ENCODE data around the gene ANXA11. TPM values are rescaled to one million over a fixed set of nuclear protein-coding genes. Genes with fewer than 3 reads are reported as not detected.

Gene ANXA11
- total and polyA plus RNA-seq, 2 donors (not counting 1 experiment from before 2014, with no cell fraction given) = 124 to 206 TPM

- H3K4me1 ChIP-seq (ENCODE audit: control insufficient read depth, extremely low read depth, insufficient read depth, low read length) = peaks cover 10% of the 10 kb centered on the region
- H3K4me2 ChIP-seq (ENCODE audit: extremely low read depth, insufficient read depth, low read length) = peak overlapping the region; percentile 94
- H3K27me3 ChIP-seq (ENCODE audit: control insufficient read depth, insufficient read depth, low read length) = no peaks in the 10 kb centered on the region
- no peak overlapping the region for H2AFZ ChIP-seq (ENCODE audit: low read length)
- H3K79me2 ChIP-seq (ENCODE audit: control insufficient read depth, insufficient read depth, low read length) = peaks cover 37% of the 10 kb centered on the region
- H4K20me1 ChIP-seq (ENCODE audit: control insufficient read depth, extremely low read depth, insufficient read depth, low read length) = no peaks in the 10 kb centered on the region
- TF ChIP-seq CTCF (conservative IDR thresholded peaks at IDR 0.05 in 1 of 2, IDR thresholded peaks at IDR 0.05 in 1 of 2; ENCODE audit: low read depth in 1 of 2, low read length in 2 of 2) = peak in 1 of 2 donors; percentile 1
- TF ChIP-seq EZH2 (IDR thresholded peaks at IDR 0.05; ENCODE audit: low read length, missing control alignments) = no peak
- peak overlapping the region; percentile 65 for H3K9ac ChIP-seq (ENCODE audit: insufficient read depth, low read length)
- peak overlapping the region; percentile 50 to 60 (median 56) for H3K4me3 ChIP-seq (replicated peaks in 1 of 4; ENCODE audit: control extremely low read depth in 1 of 4, insufficient read depth in 1 of 4, low read depth in 3 of 4, low read length in 4 of 4)
- H3K9me3 ChIP-seq (ENCODE audit: control insufficient read depth, insufficient read depth, low read depth, low read length) = no peaks in the 10 kb centered on the region
- H3K36me3 ChIP-seq (ENCODE audit: control insufficient read depth, insufficient read depth, low read length) = no peaks in the 10 kb centered on the region
- H3K27ac ChIP-seq (ENCODE audit: insufficient read depth, low read length) = peak overlapping the region; percentile 95
- no peak for DNase-seq (ENCODE audit: low read depth in 2 of 2)
These were observed 2.5 kb upstream of the ANXA11 start for GRCh38 chr10:80207768-80208370.

- Histone ChIP-seq H3K4me1 (ENCODE audit: control insufficient read depth, extremely low read depth, insufficient read depth, low read length) (peaks cover 22% of the 10 kb centered on the region), H3K9me3 (ENCODE audit: control insufficient read depth, insufficient read depth, low read depth, low read length) (no peaks in the 10 kb centered on the region), H3K79me2 (ENCODE audit: control insufficient read depth, insufficient read depth, low read length) (peaks cover 53% of the 10 kb centered on the region), H3K36me3 (ENCODE audit: control insufficient read depth, insufficient read depth, low read length) (no peaks in the 10 kb centered on the region), H3K9ac (ENCODE audit: insufficient read depth, low read length) (no peak overlapping the region), H3K4me3 (replicated peaks in 1 of 4; ENCODE audit: control extremely low read depth in 1 of 4, insufficient read depth in 1 of 4, low read depth in 3 of 4, low read length in 4 of 4) (peak overlapping the region in 2 of 4 experiments; percentile 53 to 95), H2AFZ (ENCODE audit: low read length) (no peak overlapping the region), H3K27me3 (ENCODE audit: control insufficient read depth, insufficient read depth, low read length) (no peaks in the 10 kb centered on the region), H4K20me1 (ENCODE audit: control insufficient read depth, extremely low read depth, insufficient read depth, low read length) (no peaks in the 10 kb centered on the region), H3K27ac (ENCODE audit: insufficient read depth, low read length) (peak overlapping the region; percentile 95), H3K4me2 (ENCODE audit: extremely low read depth, insufficient read depth, low read length) (no peak overlapping the region)
- TF ChIP-seq EZH2 (IDR thresholded peaks at IDR 0.05; ENCODE audit: low read length, missing control alignments) (no peak), CTCF (conservative IDR thresholded peaks at IDR 0.05 in 1 of 2, IDR thresholded peaks at IDR 0.05 in 1 of 2; ENCODE audit: low read depth in 1 of 2, low read length in 2 of 2) (no peak)
- DNase-seq (ENCODE audit: low read depth in 2 of 2) = no peak
These were observed 929 bp upstream of the ANXA11 start for GRCh38 chr10:80206277-80206655.

- peaks cover 27% of the 10 kb centered on the region for H3K4me1 ChIP-seq (ENCODE audit: control insufficient read depth, extremely low read depth, insufficient read depth, low read length)
- TF ChIP-seq CTCF (conservative IDR thresholded peaks at IDR 0.05 in 1 of 2, IDR thresholded peaks at IDR 0.05 in 1 of 2; ENCODE audit: low read depth in 1 of 2, low read length in 2 of 2) (no peak), EZH2 (IDR thresholded peaks at IDR 0.05; ENCODE audit: low read length, missing control alignments) (no peak)
- peak overlapping the region; percentile 94 for H3K9ac ChIP-seq (ENCODE audit: insufficient read depth, low read length)
- peaks cover 3% of the 10 kb centered on the region for H3K36me3 ChIP-seq (ENCODE audit: control insufficient read depth, insufficient read depth, low read length)
- peaks cover 67% of the 10 kb centered on the region for H3K79me2 ChIP-seq (ENCODE audit: control insufficient read depth, insufficient read depth, low read length)
- peak overlapping the region; percentile 73 to 96 (median 94) for H3K4me3 ChIP-seq (replicated peaks in 1 of 4; ENCODE audit: control extremely low read depth in 1 of 4, insufficient read depth in 1 of 4, low read depth in 3 of 4, low read length in 4 of 4)
- H3K9me3 ChIP-seq (ENCODE audit: control insufficient read depth, insufficient read depth, low read depth, low read length) = no peaks in the 10 kb centered on the region
- peak overlapping the region; percentile 95 for H3K27ac ChIP-seq (ENCODE audit: insufficient read depth, low read length)
- DNase-seq (ENCODE audit: low read depth in 2 of 2) = peak in 1 of 2 donors; percentile 37
- H2AFZ ChIP-seq (ENCODE audit: low read length) = no peak overlapping the region
- no peaks in the 10 kb centered on the region for H4K20me1 ChIP-seq (ENCODE audit: control insufficient read depth, extremely low read depth, insufficient read depth, low read length)
- H3K4me2 ChIP-seq (ENCODE audit: extremely low read depth, insufficient read depth, low read length) = peak overlapping the region; percentile 80
- H3K27me3 ChIP-seq (ENCODE audit: control insufficient read depth, insufficient read depth, low read length) = no peaks in the 10 kb centered on the region
These were observed 460 bp downstream of the ANXA11 start for GRCh38 chr10:80204677-80205476.
